DND-41 (cell line): ENCODE measurements around the gene SLAMF9.

Experiments
- CTCF ChIP-seq: IDR thresholded peaks from 2 replicates; pipeline ENCODE4 v1.5.1; 2012; ENCODE audit warnings: borderline replicate concordance, low read length, moderate library complexity, mild to moderate bottlenecking; ENCODE audit not compliant: poor library complexity, severe bottlenecking; ENCODE audit errors: extremely low read depth
- EZH2 ChIP-seq: IDR thresholded peaks from 3 replicates; pipeline ENCODE4 v1.6.1; 2012; ENCODE audit warnings: borderline replicate concordance, low read depth, mild to moderate bottlenecking, moderate library complexity, low read length, inconsistent platforms; ENCODE audit not compliant: severe bottlenecking

- TF ChIP-seq EZH2: no peak
- TF ChIP-seq CTCF: no peak
These were observed 1.4 kb upstream of the SLAMF9 start for GRCh38 chr1:159955456-159955855.
